GM21515 (cell line): Measurements from ENCODE around the gene PXDC1.

Experiments
- ATAC-seq: cut with Tn5 transposase; IDR thresholded peaks from one replicate; pipeline ENCODE4 v1.9.1; 2021; ENCODE audit not compliant: unreplicated experiment

PXDC1 gene

DNA sequence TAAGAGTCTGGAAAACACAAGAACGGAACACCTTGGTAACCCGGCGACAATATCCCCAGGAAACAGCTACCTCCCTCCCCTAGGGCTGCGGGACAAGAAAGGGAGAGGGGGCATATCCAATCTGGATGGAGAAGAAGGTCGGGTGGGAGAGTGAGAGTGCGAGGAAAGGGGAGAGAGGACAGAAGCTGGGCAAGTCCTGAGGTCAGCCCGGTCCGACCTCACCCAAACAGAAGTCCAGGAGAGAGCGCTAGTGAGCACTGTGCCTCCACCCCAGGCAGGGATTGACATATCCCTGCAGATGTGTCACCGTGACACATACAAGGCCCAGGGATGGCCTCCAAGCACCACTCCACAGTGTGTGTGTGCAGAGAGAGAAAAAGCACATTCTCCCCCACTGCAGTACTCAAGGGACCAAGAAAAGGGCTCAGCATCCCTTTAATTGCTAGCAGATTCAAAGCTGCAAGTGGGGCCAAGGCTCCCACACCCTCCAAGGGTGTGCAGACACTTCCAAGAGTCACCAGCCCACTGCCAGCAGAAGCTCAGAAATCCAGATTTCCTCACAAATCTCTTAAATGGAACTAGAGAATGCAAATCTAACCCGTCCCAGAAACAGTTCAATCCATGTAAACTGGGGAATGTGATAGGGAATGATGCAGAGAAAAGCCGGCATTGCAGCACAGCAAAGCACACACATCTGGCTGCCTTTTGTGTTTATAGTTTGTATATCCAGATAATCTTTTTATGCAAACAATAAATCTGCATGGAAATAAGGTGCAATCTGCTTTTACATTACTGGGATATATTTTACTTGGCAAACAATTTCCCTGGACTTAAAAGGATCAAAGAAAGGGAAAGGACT, 3.1 kb downstream of the PXDC1 start:
- ATAC-seq, result no peak

DNA sequence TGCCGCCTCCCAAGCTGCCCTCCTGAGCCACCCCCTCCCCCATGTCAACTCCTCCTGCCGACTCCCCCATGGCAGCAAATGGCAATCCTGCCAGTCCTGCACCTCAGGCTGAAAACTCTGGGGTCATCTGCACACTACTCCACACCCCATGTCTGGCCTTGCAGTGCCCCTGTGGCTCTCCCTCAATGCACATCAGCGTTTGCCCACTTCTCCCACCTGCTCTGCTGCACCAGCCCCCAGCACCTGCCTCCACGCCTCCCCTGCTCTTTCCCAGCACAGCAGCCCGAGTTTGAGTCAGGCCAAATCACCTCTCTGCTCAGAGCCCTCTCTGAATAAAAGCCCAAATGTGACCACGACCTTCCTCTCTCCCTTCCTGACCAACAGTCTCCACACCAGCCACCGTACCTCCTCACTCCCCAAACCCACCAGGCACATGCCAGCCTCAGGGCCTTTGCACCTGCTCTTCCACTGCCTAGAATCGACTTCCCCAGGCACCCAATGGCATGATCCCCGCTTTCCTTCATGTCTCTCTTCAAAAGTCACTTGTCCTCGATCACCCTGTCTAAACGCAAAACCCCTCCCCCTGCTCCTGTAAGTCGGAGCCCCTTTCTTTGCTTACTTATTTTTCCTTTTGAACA, 4.3 kb downstream of the PXDC1 start:
- ATAC-seq, result no peak

- no peak for ATAC-seq
These were observed 4.8 kb downstream of the PXDC1 start for GRCh38 chr6:3746696-3747095.

DNA sequence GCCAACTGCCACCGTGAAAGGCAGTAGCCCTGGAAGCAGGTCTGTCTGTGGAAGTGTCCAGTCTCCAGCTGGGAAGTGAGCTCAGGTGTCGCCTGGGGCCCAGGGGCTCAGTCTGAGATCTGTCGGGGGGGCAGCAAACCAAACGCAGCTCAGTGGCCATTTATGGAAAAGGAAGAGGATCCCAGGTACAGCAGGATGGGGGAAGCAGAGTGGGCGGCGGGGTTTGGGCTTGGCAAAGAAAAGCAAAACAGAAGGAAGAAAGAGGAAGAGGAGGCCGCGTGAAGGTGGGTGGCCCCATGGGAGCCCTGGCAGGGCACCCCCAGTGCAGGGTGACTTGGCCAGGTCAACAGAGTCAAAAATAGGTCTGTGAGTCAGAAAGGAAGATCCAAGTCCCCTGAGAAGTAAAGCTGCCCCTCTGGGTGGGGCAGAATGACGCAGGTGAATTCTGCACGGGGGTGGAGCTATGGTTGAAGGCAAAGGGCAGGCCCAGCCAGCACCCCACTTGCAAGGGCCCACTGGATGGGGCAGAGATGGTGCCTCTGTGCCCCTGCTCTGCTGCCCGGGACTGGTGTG, 5.3 kb downstream of the PXDC1 start:
- ATAC-seq, result no peak

DNA sequence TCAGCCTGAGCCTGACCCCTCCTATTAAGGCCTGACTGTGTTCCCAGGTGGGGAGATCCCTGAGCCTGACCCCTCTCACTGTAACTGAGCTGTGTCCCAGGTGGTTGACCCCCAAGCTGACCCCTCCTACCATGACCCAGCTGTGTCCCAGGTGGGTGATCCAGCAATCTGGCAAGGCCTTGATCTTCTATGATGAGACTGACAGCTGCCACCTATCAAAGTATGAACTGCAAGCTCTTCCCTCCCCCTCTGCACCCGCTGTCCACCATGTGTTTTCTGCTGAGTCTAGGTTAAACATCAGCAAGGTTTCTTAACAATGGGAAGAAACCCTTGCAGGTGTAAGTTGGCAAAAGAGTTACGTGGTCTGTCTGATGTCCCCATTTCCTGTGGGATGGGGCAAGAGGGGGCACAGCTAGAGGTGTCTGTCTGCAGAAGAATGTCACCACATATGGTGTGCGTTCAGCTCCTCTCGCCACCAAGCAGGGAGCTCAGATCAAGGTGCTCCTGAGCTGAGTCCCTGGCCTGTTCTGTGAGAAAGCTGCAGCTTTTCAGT, 5.9 kb downstream of the PXDC1 start:
- ATAC-seq, result no peak

GRCh38 chr6:3744901-3745470, 6.5 kb downstream of the PXDC1 start:
- no peak for ATAC-seq

DNA sequence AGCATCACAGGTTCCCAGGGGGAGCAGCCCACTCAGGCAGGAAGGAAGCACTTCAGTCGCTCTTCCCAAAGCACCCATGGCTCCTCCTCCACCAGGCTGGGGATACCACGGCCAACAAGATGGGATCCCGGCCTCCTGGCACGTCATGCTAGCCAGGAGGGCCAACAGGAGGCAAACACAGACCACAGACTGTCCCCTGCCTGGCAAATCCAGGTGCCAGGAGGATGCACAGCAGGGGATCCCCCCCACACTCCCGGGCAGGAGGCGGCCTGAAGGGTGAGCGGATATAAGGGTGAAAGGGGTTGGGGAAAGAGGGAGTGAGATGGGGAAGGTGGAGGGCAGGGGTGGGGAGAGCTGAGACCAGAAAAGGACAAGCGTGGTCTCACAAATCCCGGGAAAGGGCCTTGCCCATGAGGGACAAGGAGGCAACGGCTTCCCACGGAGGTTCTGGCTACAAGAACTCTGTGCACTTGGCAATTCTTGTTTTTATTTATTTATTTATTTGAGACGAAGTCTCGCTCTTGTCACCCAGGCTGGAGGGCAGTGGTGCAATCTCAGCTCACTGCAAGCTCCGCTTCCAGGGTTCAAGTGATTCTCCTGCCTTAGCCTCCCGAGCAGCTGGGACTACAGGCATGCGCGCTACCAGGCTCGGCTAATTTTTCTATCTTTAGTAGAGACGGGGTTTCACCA, 7.2 kb downstream of the PXDC1 start:
- no peak for ATAC-seq

DNA sequence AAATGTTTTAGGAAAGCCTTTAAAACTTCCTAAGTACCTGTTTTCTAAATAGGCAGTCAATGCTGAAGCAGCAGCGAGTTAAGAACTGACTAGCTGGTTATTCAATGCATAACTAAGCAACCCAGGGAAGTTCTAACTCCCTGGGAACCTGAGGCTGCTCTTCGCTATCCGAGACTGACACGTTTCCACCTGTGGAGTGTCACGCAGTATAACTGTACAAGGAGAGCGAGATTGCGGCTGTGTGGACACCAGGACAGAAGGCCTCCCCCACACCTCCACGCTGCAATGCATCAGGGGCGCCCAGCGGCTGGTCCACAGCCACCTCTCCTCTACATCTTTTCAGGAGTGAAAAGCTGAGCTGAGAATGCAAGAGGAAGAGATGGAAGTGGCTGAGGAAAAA, 8.0 kb downstream of the PXDC1 start:
- no peak for ATAC-seq

DNA sequence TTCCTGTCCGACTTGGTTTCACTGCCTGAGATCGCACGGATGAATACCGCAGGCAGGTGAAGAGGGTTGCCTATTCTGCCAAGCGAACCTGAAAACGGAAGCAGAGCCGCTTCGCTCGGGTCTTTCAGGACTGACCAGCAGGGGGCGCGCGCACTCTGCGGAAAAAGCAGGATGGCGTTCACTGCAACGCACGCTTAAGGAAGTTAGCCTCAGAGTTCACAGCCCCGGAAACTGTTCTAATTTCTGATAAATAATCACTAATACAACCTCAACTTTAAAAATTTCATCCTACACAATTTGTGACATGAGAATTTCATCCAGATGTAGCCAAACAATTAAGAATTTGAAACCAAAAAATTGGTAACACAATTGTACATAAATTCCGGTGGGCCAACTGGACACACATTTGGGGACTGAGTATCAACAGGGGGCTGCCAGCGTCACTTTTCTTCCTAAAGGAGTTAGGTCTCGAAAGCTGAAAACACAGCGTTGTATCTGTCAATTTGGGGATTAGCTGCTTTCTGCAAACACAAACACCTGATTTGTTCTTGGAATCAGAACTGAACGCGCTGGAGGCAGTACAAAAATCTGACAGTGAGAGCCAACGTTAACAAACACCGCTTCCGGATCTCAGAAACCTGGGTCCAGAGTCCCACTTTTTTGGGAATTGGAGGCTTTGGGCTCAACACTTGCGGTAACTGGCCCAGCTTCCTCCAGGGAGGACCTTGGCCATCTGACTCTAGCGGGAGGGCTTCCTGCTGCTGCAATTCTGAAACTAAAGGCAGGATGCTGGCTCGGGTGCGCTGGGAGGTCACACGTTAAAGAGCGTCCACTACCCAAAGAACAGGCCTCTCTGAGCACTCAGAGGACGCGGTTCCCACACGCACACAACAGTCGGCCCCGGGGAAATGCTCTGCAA, 8.8 kb downstream of the PXDC1 start:
- ATAC-seq, result peak; percentile 73

DNA sequence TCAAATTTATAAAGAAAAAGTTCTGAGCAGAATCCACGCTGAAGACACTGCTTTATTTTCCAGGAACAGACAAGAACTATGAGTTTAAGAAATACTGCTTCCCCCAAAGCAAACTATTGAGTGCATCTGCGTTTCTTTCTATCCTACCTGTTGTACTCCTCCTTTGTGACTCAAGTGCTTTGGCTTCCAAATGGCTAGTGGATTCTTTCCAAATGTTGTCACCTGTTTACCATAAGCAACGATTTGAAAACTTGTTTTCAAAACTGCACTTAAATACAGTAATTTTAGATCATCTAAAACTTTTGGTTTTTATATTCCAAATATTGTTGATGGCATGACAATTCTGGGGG, 9.5 kb downstream of the PXDC1 start:
- ATAC-seq, result no peak

DNA sequence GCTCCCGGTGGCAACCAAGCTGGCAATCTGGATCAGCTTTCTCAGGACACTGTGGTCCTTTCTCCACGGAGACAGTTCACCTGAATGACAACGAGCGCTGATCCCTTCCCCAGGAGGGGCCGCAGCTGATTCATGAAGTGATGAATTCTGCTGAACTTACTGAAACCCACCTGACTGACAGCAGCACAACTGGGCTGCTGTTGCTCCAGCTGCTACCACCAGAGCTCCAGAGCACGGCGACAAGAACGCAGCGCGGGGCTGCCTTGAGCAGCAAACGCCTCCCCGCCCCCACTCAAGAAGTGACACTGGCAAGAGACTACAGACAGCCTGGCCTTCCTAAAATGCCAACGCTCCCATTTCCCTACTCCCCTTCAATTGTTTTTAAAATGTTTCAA, 10.0 kb downstream of the PXDC1 start:
- no peak for ATAC-seq

GRCh38 chr6:3740551-3741476, 10.7 kb downstream of the PXDC1 start:
- ATAC-seq, result no peak

DNA sequence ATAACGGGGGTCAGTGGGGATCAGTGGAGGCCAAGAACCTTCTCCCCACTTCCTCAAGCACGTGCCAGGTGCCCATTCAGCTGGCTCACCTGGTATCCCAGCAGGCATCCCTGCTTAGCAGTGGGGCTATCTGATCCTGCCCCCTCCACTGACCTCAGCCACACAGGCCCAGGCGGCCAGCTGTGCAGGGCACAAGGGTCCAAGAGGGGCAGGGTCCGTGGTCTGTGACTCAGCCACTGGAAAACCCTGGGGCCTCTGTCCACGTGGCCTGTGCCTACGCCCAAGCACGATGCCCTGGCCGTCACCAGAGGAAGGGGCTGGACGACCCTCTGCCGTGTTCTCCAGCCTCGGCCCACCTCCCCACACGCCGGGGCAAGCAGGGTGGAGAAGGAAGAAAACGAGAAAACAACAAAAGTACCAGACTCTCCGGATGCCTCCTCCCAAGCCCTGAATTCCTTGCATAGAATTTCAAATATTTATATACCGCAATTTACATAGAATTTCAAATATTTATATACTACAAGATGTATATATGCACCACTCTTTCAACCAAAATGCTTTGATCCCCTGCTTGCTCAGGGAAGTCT, 12.1 kb downstream of the PXDC1 start:
- ATAC-seq, result no peak

DNA sequence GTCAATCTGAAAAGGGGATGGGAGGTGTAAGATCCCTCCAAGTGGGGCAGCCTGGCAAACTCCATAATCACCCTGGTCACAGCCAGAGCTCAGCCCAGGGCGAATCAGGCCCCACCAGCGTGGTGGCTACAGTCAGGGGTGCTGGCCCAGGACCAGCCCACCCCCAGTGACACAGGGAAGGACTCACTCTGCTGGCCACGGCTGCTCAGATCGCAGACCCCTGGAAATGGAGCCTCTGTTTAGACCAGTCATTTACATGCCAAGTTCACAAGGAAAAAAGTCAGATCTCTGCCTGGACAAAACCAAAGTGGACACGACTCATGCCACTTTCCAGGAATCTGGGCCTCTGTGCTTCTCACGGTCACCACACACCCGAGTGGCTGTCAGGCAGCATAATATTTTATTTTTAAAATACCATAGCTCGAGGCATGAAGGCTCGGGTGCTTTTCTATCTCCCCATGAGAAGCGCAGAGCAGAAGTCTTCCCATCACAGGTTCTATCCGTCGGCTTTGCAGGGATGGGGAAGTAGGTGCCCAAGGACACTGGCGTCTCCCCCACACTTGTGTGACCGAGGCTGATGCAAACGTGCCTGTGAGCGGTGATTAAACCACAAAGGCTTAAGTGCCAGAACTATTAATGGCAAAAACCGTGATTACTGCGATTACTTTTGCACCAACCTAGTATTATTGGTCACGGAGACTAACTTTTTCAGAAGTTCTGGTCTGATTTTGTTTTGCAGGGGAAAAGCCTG, 13.0 kb downstream of the PXDC1 start:
- ATAC-seq, result no peak

GRCh38 chr6:3737831-3738210, 13.7 kb downstream of the PXDC1 start:
- ATAC-seq, result no peak

GRCh38 chr6:3737149-3737830, 14.2 kb downstream of the PXDC1 start:
- ATAC-seq, result no peak

DNA sequence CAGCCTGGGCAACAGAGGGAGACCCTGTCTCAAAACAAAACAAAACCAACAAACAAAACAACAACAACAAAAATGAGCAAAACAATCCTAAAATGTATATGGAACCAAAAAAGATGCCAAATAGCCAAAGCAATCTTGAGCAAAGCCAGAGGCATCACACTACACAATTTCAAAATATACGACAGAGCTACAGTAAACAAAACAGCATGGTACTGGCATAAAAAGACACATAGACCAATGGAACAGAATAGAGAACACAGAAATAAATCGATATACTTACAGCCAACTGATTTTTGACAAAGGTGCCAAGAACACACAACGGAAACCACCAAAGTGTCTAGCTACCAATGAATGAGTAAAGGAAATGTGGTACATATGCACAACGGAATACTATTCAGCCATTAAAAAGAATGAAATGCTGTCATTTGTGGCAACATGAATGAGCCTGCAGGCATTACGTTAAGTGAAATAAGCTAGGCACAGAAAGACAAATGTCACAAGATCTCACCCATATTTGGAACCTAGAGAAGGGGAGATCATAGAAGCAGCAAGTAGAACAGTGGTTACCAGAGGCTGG, 16.4 kb downstream of the PXDC1 start:
- ATAC-seq, result no peak
